GM18499 (cell line): ENCODE data around the gene SV2B.

Experiments used
- ATAC-seq: cut with Tn5 transposase; IDR thresholded peaks from one replicate; pipeline ENCODE4 v1.9.1; 2021; ENCODE audit warnings: moderate number of reproducible peaks; ENCODE audit not compliant: insufficient read depth, unreplicated experiment

SV2B gene

GRCh38 chr15:91183596-91183995, 83.5 kb downstream of the SV2B start:
- no peak for ATAC-seq

GRCh38 chr15:91184441-91184840, 84.4 kb downstream of the SV2B start:
- ATAC-seq = no peak

GRCh38 chr15:91186904-91187656, 87.0 kb downstream of the SV2B start:
- ATAC-seq = no peak

- ATAC-seq = no peak
Measured at GRCh38 chr15:91192285-91192684, 92.2 kb downstream of the SV2B start.

GRCh38 chr15:91192690-91193377, 92.8 kb downstream of the SV2B start:
- ATAC-seq = no peak

GRCh38 chr15:91193378-91193720, 93.3 kb downstream of the SV2B start:
- no peak for ATAC-seq

- no peak for ATAC-seq
Measured at GRCh38 chr15:91196127-91196526, 96.1 kb downstream of the SV2B start.

GRCh38 chr15:91196768-91197167, 96.7 kb downstream of the SV2B start:
- no peak for ATAC-seq

GRCh38 chr15:91199511-91199910, 99.5 kb downstream of the SV2B start:
- no peak for ATAC-seq

GRCh38 chr15:91200101-91200754, 100.2 kb downstream of the SV2B start:
- no peak for ATAC-seq

- no peak for ATAC-seq
Measured at GRCh38 chr15:91202510-91203102, 102.5 kb downstream of the SV2B start.

- no peak for ATAC-seq
Measured at GRCh38 chr15:91203619-91204203, 103.7 kb downstream of the SV2B start.

GRCh38 chr15:91208371-91208770, 108.3 kb downstream of the SV2B start:
- no peak for ATAC-seq

- ATAC-seq = no peak
Measured at GRCh38 chr15:91209318-91209717, 109.3 kb downstream of the SV2B start.

- ATAC-seq = no peak
Measured at GRCh38 chr15:91209726-91210125, 109.7 kb downstream of the SV2B start.

- no peak for ATAC-seq
Measured at GRCh38 chr15:91214675-91215590, 114.9 kb downstream of the SV2B start.

GRCh38 chr15:91216000-91216399, 115.9 kb downstream of the SV2B start:
- ATAC-seq = no peak

- no peak for ATAC-seq
Measured at GRCh38 chr15:91219206-91219605, 119.1 kb downstream of the SV2B start.

GRCh38 chr15:91222052-91222451, 122.0 kb downstream of the SV2B start:
- no peak for ATAC-seq

- ATAC-seq = no peak
Measured at GRCh38 chr15:91223863-91224262, 123.8 kb downstream of the SV2B start.
